HL-60 (cell line): ENCODE measurements around the gene IL1RAPL1.

ENCODE experiments used
- DNase-seq, 2 experiments: peaks; one replicate each; pipeline ENCODE4 v3.0.0-alpha.2; 2010 to 2020; ENCODE audit warnings: low read depth in 1 of 2, low spot score in 1 of 2
- H3K27ac ChIP-seq: fragments of 250-450 bp; sonication (Bioruptor Pico); replicated peaks from 2 replicates; pipeline ENCODE4 v1.5.1; 2020; ENCODE audit warnings: mild to moderate bottlenecking, moderate library complexity
- H3K27me3 ChIP-seq: fragments of 250-450 bp; sonication (Bioruptor Pico); 2 replicates; pipeline ENCODE4 v1.5.1; 2021; ENCODE audit warnings: mild to moderate bottlenecking, moderate library complexity; ENCODE audit not compliant: insufficient read depth, poor library complexity, severe bottlenecking
- H3K4me3 ChIP-seq: replicated peaks from 2 replicates; pipeline ENCODE4 v1.5.1; 2011; ENCODE audit warnings: mild to moderate bottlenecking, control low read depth, low read length; ENCODE audit not compliant: insufficient read depth
- GABPA ChIP-seq: IDR thresholded peaks from 2 replicates; pipeline ENCODE4 v1.6.1; 2012; ENCODE audit warnings: low read depth
- POLR2AphosphoS5 ChIP-seq: IDR thresholded peaks from 2 replicates; pipeline ENCODE4 v1.6.1; 2012; ENCODE audit warnings: low read depth
- SPI1 ChIP-seq: IDR thresholded peaks from 2 replicates; pipeline ENCODE4 v1.6.1; 2012; ENCODE audit warnings: low read depth, mild to moderate bottlenecking, borderline replicate concordance
- TF ChIP-seq, protein P1 (sequence below): IDR thresholded peaks from one replicate; pipeline ENCODE4 v1.5.1; 2011; ENCODE audit warnings: low read length, control low read depth, inconsistent platforms; ENCODE audit not compliant: insufficient read depth
- TF ChIP-seq, protein P2 (sequence below): IDR thresholded peaks from 2 replicates; pipeline ENCODE4 v1.6.1; 2012; ENCODE audit warnings: low read depth; ENCODE audit not compliant: insufficient replicate concordance

Gene IL1RAPL1

DNA sequence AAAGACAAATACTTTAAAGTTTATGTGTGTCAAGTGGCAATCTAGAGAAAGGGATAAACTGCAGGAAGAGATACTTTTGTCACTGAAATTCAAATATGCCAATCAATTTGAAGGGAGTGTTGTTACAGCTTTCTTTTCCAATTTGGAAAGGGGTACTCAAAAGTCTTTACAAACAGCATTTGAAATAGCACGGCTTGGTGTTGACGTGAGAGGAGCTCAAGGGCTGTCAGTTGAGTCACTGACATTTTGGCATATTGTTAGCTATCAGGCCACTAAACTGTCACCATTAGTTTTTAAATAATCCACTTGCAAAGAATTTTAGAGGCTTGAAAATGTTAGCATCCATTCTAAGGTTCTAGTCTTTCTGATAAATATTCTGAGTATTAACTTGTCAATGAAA is 698.4 kb downstream of the IL1RAPL1 start:
- H3K27ac ChIP-seq = no peak overlapping the region
- TF ChIP-seq, protein P1, sequence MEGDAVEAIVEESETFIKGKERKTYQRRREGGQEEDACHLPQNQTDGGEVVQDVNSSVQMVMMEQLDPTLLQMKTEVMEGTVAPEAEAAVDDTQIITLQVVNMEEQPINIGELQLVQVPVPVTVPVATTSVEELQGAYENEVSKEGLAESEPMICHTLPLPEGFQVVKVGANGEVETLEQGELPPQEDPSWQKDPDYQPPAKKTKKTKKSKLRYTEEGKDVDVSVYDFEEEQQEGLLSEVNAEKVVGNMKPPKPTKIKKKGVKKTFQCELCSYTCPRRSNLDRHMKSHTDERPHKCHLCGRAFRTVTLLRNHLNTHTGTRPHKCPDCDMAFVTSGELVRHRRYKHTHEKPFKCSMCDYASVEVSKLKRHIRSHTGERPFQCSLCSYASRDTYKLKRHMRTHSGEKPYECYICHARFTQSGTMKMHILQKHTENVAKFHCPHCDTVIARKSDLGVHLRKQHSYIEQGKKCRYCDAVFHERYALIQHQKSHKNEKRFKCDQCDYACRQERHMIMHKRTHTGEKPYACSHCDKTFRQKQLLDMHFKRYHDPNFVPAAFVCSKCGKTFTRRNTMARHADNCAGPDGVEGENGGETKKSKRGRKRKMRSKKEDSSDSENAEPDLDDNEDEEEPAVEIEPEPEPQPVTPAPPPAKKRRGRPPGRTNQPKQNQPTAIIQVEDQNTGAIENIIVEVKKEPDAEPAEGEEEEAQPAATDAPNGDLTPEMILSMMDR = no peak
- no peak overlapping the region for H3K4me3 ChIP-seq
- no peaks in the 10 kb centered on the region for H3K27me3 ChIP-seq
- DNase-seq = no peak

DNA sequence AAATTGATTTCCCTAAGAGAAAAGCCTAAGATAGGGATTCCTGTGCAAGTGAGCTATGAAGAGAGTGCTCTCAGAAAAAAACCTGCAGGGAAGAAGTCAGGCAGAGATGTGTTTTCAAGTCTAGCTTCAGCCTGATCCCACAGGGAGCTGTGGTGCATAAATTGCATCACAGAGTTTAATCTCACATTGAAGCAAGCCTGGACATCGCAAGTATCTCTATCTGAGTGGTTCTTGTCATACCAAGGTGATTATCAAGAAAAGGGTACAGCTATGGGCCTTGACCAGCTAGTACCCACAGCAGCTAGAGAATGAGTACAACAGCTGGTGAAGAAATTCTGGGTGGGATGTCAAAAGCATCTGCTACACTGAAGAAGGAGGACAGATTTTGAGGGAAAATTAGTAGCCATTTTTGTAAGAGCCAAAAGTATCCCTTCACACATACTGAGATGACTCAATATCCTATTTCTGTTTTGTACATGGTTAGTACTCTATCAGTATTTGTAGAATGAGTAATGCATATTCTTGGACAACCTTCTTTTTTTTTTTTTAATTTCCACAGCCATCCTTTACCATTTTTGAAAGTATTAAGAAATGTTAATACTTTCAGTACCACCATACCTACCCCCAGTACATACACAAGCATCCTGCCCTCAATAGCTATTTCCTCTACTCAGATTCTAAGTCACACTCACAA is 708.9 kb downstream of the IL1RAPL1 start:
- Histone ChIP-seq H3K27me3 (no peaks in the 10 kb centered on the region), H3K27ac (no peak overlapping the region), H3K4me3 (no peak overlapping the region)
- DNase-seq = no peak
- TF ChIP-seq POLR2AphosphoS5 (no peak), SPI1 (no peak), GABPA (no peak)
- TF ChIP-seq, protein P2, sequence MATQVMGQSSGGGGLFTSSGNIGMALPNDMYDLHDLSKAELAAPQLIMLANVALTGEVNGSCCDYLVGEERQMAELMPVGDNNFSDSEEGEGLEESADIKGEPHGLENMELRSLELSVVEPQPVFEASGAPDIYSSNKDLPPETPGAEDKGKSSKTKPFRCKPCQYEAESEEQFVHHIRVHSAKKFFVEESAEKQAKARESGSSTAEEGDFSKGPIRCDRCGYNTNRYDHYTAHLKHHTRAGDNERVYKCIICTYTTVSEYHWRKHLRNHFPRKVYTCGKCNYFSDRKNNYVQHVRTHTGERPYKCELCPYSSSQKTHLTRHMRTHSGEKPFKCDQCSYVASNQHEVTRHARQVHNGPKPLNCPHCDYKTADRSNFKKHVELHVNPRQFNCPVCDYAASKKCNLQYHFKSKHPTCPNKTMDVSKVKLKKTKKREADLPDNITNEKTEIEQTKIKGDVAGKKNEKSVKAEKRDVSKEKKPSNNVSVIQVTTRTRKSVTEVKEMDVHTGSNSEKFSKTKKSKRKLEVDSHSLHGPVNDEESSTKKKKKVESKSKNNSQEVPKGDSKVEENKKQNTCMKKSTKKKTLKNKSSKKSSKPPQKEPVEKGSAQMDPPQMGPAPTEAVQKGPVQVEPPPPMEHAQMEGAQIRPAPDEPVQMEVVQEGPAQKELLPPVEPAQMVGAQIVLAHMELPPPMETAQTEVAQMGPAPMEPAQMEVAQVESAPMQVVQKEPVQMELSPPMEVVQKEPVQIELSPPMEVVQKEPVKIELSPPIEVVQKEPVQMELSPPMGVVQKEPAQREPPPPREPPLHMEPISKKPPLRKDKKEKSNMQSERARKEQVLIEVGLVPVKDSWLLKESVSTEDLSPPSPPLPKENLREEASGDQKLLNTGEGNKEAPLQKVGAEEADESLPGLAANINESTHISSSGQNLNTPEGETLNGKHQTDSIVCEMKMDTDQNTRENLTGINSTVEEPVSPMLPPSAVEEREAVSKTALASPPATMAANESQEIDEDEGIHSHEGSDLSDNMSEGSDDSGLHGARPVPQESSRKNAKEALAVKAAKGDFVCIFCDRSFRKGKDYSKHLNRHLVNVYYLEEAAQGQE = no peak
- TF ChIP-seq, protein P1 = no peak

DNA sequence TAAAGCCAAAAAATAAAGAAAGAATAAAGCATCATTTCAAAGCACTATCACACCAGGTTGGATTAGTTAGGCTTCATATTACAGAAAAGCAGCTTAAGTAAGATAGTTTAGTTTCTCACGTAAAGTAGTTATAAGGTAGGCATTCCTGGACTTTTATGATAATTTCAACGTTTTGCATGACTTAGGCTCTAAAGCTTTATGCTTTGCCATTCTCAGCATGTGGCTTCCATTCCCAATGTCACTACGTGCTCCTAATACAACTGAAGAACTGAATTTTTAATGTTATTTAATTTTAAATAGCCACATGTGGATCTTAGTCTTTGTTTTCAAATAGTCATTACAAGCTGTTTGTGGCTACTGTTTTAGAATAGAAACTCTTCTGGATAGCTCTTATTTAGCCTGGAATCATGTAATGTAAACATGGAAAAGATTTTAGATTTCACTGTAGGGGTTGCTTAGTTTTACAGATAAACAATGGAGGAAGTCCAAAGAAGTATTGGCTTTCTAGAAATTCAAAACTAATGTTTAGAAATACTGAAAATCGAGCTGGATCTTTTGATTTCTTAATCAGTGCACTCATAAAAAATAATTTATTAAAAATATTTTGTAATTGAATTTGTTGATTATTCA is 710.0 kb downstream of the IL1RAPL1 start:
- Histone ChIP-seq H3K27me3 (no peaks in the 10 kb centered on the region), H3K4me3 (no peak overlapping the region), H3K27ac (no peak overlapping the region)
- no peak for DNase-seq
- no peak for TF ChIP-seq SPI1
- no peak for TF ChIP-seq POLR2AphosphoS5

DNA sequence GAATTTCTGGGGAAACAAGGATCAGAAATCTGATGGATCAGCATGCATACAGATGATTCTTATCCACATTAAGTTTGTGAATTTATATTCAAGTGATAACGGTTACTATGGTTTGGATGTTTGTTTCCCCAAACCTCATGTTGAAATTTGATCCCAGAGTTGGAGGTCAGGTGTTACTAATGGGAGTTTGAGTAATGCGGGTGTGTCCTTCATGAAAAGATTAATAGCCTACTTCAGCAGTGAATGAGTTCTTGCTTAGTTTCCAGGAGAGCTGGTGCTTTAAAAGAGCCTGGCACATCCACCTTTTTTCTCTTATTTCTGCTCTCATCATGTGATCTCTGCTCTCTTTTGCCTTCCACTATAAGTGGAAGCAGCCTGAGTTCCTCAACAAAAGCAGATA is 712.4 kb downstream of the IL1RAPL1 start:
- no peak overlapping the region for H3K27ac ChIP-seq
- no peak overlapping the region for H3K4me3 ChIP-seq
- H3K27me3 ChIP-seq = no peaks in the 10 kb centered on the region
- no peak for DNase-seq
- TF ChIP-seq, protein P1 = no peak
- TF ChIP-seq, protein P2 = no peak
- TF ChIP-seq SPI1 (no peak), POLR2AphosphoS5 (no peak), GABPA (no peak)
